ENCODE results near the gene NOL4L. TPM values are rescaled to one million over a fixed set of nuclear protein-coding genes. Genes with fewer than 3 reads are reported as not detected.

NOL4L gene
- total and polyA plus RNA-seq, 5 experiments from 2014 or later: 10.0 to 66.1 (median 21.5) TPM

GRCh38 chr20:32400476-32400875 is 184.7 kb downstream of the NOL4L start:
- DNase-seq (no peak), ATAC-seq (no peak)
- Mint-ChIP-seq H3K36me3 (peaks cover 13 to 54% (median 27%) of the 10 kb centered on the region in 3 donors), H3K4me3 (peak overlapping the region in 7 of 10 donors; percentile 1 to 40 (median 16)), H3K27ac (peak overlapping the region in 8 of 10 donors; percentile 6 to 82 (median 32)), H3K9me3 (peaks cover 0 to 14% (median 10%) of the 10 kb centered on the region in 9 donors), H3K27me3 (no peaks in the 10 kb centered on the region), H3K4me1 (peaks cover 32 to 51% (median 42%) of the 10 kb centered on the region in 4 donors)
- POLR2A ChIA-PET: interaction anchor here (1.0 to 1.1 kb wide), 2 partner anchors 41 to 251 kb away, joined by 3 to 5 read pairs; no protein-coding TSS in a partner anchor

- Mint-ChIP-seq H3K27ac (peak overlapping the region in 4 of 10 donors; percentile 9 to 44 (median 26)), H3K9me3 (peaks cover 0 to 28% (median 18%) of the 10 kb centered on the region in 9 donors), H3K4me3 (no peak overlapping the region), H3K27me3 (no peaks in the 10 kb centered on the region), H3K4me1 (peaks cover 24 to 52% (median 36%) of the 10 kb centered on the region in 4 donors), H3K36me3 (peaks cover 21 to 73% (median 42%) of the 10 kb centered on the region in 3 donors)
- POLR2A ChIA-PET: no interaction called here
- no peak for DNase-seq
- no peak for ATAC-seq
Measured at GRCh38 chr20:32397567-32398084, 187.5 kb downstream of the NOL4L start.

GRCh38 chr20:32396646-32397160 is 188.4 kb downstream of the NOL4L start:
- no peaks in the 10 kb centered on the region for H3K27me3 Mint-ChIP-seq
- peaks cover 21 to 70% (median 42%) of the 10 kb centered on the region in 3 donors for H3K36me3 Mint-ChIP-seq
- ATAC-seq (no peak), DNase-seq (no peak)
- H3K4me3 Mint-ChIP-seq: no peak overlapping the region
- peaks cover 0 to 28% (median 18%) of the 10 kb centered on the region in 9 donors for H3K9me3 Mint-ChIP-seq
- H3K4me1 Mint-ChIP-seq: peaks cover 23 to 48% (median 37%) of the 10 kb centered on the region in 4 donors
- POLR2A ChIA-PET: interaction anchor here (1.2 kb wide), 1 partner anchor 10 kb away, joined by 4 read pairs; no protein-coding TSS in a partner anchor
- peak overlapping the region in 1 of 10 donors; percentile 58 for H3K27ac Mint-ChIP-seq

GRCh38 chr20:32395066-32395465 is 190.1 kb downstream of the NOL4L start:
- H3K27me3 Mint-ChIP-seq: no peaks in the 10 kb centered on the region
- peak in 2 of 10 donors; percentile 16 to 23 for DNase-seq
- H3K9me3 Mint-ChIP-seq: peaks cover 0 to 28% (median 18%) of the 10 kb centered on the region in 9 donors
- peak overlapping the region in 9 of 10 donors; percentile 8 to 93 (median 41) for H3K27ac Mint-ChIP-seq
- peak overlapping the region in 2 of 10 donors; percentile 1 to 24 for H3K4me3 Mint-ChIP-seq
- POLR2A ChIA-PET: interaction anchor here (0.5 to 1.3 kb wide), 3 partner anchors 14 to 36 kb away, joined by 3 to 4 read pairs (median 4); no protein-coding TSS in a partner anchor
- peaks cover 15 to 46% (median 30%) of the 10 kb centered on the region in 4 donors for H3K4me1 Mint-ChIP-seq
- peaks cover 21 to 67% (median 40%) of the 10 kb centered on the region in 3 donors for H3K36me3 Mint-ChIP-seq
- peak in 1 of 2 donors; percentile 15 for ATAC-seq

Other genes with a start within 250 kb of the NOL4L start
- 100 to 1,000 TPM; 147 to 149 TPM for gene ASXL1, start 227.0 kb downstream of the NOL4L start, total RNA-seq
- 10 to 100 TPM; 15.2 to 20.1 (median 18.4) TPM for gene ASXL1, start 227.0 kb downstream of the NOL4L start, polyA plus RNA-seq
- gene C20orf203, start 88.6 kb upstream of the NOL4L start, total RNA-seq: under 1 TPM; 0.41 to 0.57 TPM
- gene C20orf203, start 88.6 kb upstream of the NOL4L start, polyA plus RNA-seq: under 1 TPM in 1 of 3 donors, not detected in 2; 0.18 TPM
- gene COMMD7, start 158.1 kb upstream of the NOL4L start, total RNA-seq: 10 to 100 TPM; 32.4 to 36.4 TPM
- 100 to 1,000 TPM; 120 to 138 (median 123) TPM for gene COMMD7, start 158.1 kb upstream of the NOL4L start, polyA plus RNA-seq
- gene DNMT3B, start 177.1 kb upstream of the NOL4L start, total RNA-seq: under 1 TPM; 0.44 to 0.82 TPM
- under 1 TPM in 2 of 3 donors, not detected in 1; 0.08 to 0.65 TPM for gene DNMT3B, start 177.1 kb upstream of the NOL4L start, polyA plus RNA-seq
- 10 to 100 TPM; 81.3 to 86.3 TPM for gene MAPRE1, start 234.6 kb upstream of the NOL4L start, total RNA-seq
- gene MAPRE1, start 234.6 kb upstream of the NOL4L start, polyA plus RNA-seq: 100 to 1,000 TPM; 100 to 112 (median 108) TPM

All from naive thymus-derived CD8-positive, alpha-beta T cell (primary cell).